H1 (cell line): ENCODE results near the gene HBM. TPM values are rescaled to one million over a fixed set of nuclear protein-coding genes. Genes with fewer than 3 reads are reported as not detected.

Source experiments
- CTCF ChIA-PET: fragments of 300-600 bp; sonication (Branson Sonifier 250); formaldehyde crosslinking; loops from one replicate; lab custom pipeline; 2021; ENCODE audit not compliant: partially characterized antibody; lab: Charles Lee
- POLR2A ChIA-PET: fragments of 300-600 bp; sonication (Branson Sonifier 250); formaldehyde crosslinking; loops from one replicate; lab custom pipeline; 2021; ENCODE audit warnings: inconsistent platforms; ENCODE audit not compliant: partially characterized antibody; lab: Charles Lee
- DNase-seq, 2 experiments: peaks; one replicate each; pipeline versions ENCODE4 v3.0.0 to v3.0.0-alpha.2; 2010 to 2022; ENCODE audit warnings: low spot score in 2 of 2, low read depth in 1 of 2, mixed read lengths in 1 of 2
- FAIRE-seq: peaks from 2 replicates; lab custom pipeline; 2011; peaks lifted over from hg19 to GRCh38; lab: Jason Lieb, UNC
- H2AFZ ChIP-seq: 2 replicates; pipeline ENCODE4 v1.8.1; 2012; ENCODE audit warnings: low read length, inconsistent platforms
- H2AK5ac ChIP-seq: 2 replicates; pipeline ENCODE4 v1.6.1; 2013; ENCODE audit warnings: low read depth, low read length
- H2BK120ac ChIP-seq: replicated peaks from 2 replicates; pipeline ENCODE3; 2013; ENCODE audit warnings: low read depth, low read length, inconsistent platforms
- H2BK12ac ChIP-seq: 2 replicates; pipeline ENCODE4 v1.6.1; 2013; ENCODE audit warnings: low read depth, low read length
- H2BK15ac ChIP-seq: 2 replicates; pipeline ENCODE4 v1.6.1; 2013; ENCODE audit warnings: low read length
- H2BK20ac ChIP-seq: 2 replicates; pipeline ENCODE4 v1.6.1; 2013; ENCODE audit warnings: low read length
- H2BK5ac ChIP-seq: 2 replicates; pipeline ENCODE4 v1.6.1; 2013; ENCODE audit warnings: low read depth, low read length
- H3K14ac ChIP-seq: 2 replicates; pipeline ENCODE4 v1.6.1; 2013; ENCODE audit warnings: inconsistent platforms; ENCODE audit not compliant: insufficient read length
- H3K18ac ChIP-seq: 2 replicates; pipeline ENCODE4 v1.6.1; 2013; ENCODE audit warnings: low read length; ENCODE audit errors: extremely low read depth
- H3K23ac ChIP-seq: 2 replicates; pipeline ENCODE4 v1.6.1; 2013; ENCODE audit warnings: inconsistent platforms; ENCODE audit not compliant: insufficient read length
- H3K23me2 ChIP-seq: 2 replicates; pipeline ENCODE4 v1.6.1; 2013; ENCODE audit warnings: low read depth, low read length
- H3K27ac ChIP-seq: 2 replicates; pipeline ENCODE4 v1.6.1; 2011; ENCODE audit warnings: low read depth, low read length, inconsistent platforms
- H3K27me3 ChIP-seq, 4 experiments: replicated peaks in 1 of 4; 1 replicate in 1 of 4; 2 replicates in 3 of 4; pipeline versions ENCODE4 v1.6.1 to v1.8.1; 2011 to 2013; ENCODE audit warnings: low read length in 3 of 4, mild to moderate bottlenecking in 3 of 4, inconsistent platforms in 2 of 4, mixed read lengths in 2 of 4, moderate library complexity in 1 of 4; ENCODE audit not compliant: control insufficient read depth in 3 of 4, insufficient read depth in 3 of 4; ENCODE audit errors: extremely low read depth in 1 of 4
- H3K36me3 ChIP-seq, 4 experiments: 2 replicates each; pipeline versions ENCODE4 v1.6.1 to v1.8.1; 2011 to 2013; ENCODE audit warnings: mild to moderate bottlenecking in 4 of 4, low read length in 3 of 4, moderate library complexity in 2 of 4, control low read depth in 1 of 4, inconsistent platforms in 1 of 4; ENCODE audit not compliant: insufficient read depth in 4 of 4, control insufficient read depth in 2 of 4
- H3K4ac ChIP-seq: replicated peaks from 2 replicates; pipeline ENCODE3; 2013; ENCODE audit warnings: low read length, low read depth, mixed read lengths, inconsistent platforms; ENCODE audit not compliant: insufficient read length
- H3K4me1 ChIP-seq, 4 experiments: replicated peaks in 1 of 4; 1 replicate in 1 of 4; 2 replicates in 3 of 4; pipeline versions ENCODE4 v1.6.1 to v1.8.1; 2011 to 2013; ENCODE audit warnings: low read length in 3 of 4, inconsistent platforms in 2 of 4, mixed read lengths in 1 of 4; ENCODE audit not compliant: insufficient read depth in 4 of 4, control insufficient read depth in 3 of 4
- H3K4me2 ChIP-seq, 2 experiments: 2 replicates each; pipeline versions ENCODE4 v1.6.1 to v1.8.1; 2011 to 2013; ENCODE audit warnings: low read depth in 2 of 2, low read length in 2 of 2, control low read depth in 1 of 2, inconsistent platforms in 1 of 2, mild to moderate bottlenecking in 1 of 2; ENCODE audit not compliant: insufficient read depth in 1 of 2
- H3K4me3 ChIP-seq, 4 experiments: fragments of 200-600, 300-600 bp in 1 of 4; sonication (generic), shearing (Covaris generic), sonication (Bioruptor Twin) in 1 of 4; 2 replicates each; pipeline versions ENCODE4 v1.5.1 to v1.8.1; 2011 to 2016; ENCODE audit warnings: low read length in 4 of 4, low read depth in 3 of 4, control low read depth in 2 of 4, inconsistent platforms in 2 of 4, mild to moderate bottlenecking in 2 of 4, mixed read lengths in 1 of 4, moderate library complexity in 1 of 4; ENCODE audit not compliant: insufficient read depth in 2 of 4; ENCODE audit errors: extremely low read depth in 1 of 4
- H3K56ac ChIP-seq: replicated peaks from 2 replicates; pipeline ENCODE3; 2013; ENCODE audit warnings: low read depth, mild to moderate bottlenecking, mixed read lengths, low read length, inconsistent platforms; ENCODE audit not compliant: insufficient read length
- H3K79me1 ChIP-seq: 2 replicates; pipeline ENCODE4 v1.6.1; 2013; ENCODE audit warnings: low read depth, low read length, control low read depth
- H3K79me2 ChIP-seq, 2 experiments: 2 replicates each; pipeline versions ENCODE4 v1.6.1 to v1.8.1; 2012 to 2013; ENCODE audit warnings: low read length in 2 of 2, mild to moderate bottlenecking in 2 of 2, inconsistent platforms in 1 of 2; ENCODE audit not compliant: insufficient read depth in 2 of 2, control insufficient read depth in 1 of 2
- H3K9ac ChIP-seq, 4 experiments: replicated peaks in 1 of 4; 1 replicate in 1 of 4; 2 replicates in 3 of 4; pipeline versions ENCODE4 v1.6.1 to v1.8.1; 2011 to 2013; ENCODE audit warnings: low read depth in 3 of 4, low read length in 3 of 4, control low read depth in 2 of 4, mild to moderate bottlenecking in 2 of 4, moderate library complexity in 2 of 4, inconsistent platforms in 1 of 4; ENCODE audit errors: extremely low read depth in 1 of 4
- H3K9me3 ChIP-seq, 2 experiments: 2 replicates each; pipeline versions ENCODE4 v1.6.1 to v1.8.1; 2012 to 2013; ENCODE audit warnings: mild to moderate bottlenecking in 2 of 2, moderate library complexity in 2 of 2, control low read depth in 1 of 2, inconsistent platforms in 1 of 2, low read depth in 1 of 2, low read length in 1 of 2, mixed read lengths in 1 of 2; ENCODE audit not compliant: insufficient read depth in 2 of 2
- H4K20me1 ChIP-seq, 2 experiments: replicated peaks in 1 of 2; 2 replicates each; pipeline versions ENCODE3 to v1.8.1; 2011 to 2013; ENCODE audit warnings: inconsistent platforms in 2 of 2, low read length in 2 of 2, mild to moderate bottlenecking in 1 of 2; ENCODE audit not compliant: insufficient read depth in 2 of 2, control insufficient read depth in 1 of 2
- H4K5ac ChIP-seq: 2 replicates; pipeline ENCODE4 v1.6.1; 2013; ENCODE audit warnings: low read length, low read depth, mixed read lengths, inconsistent platforms; ENCODE audit not compliant: insufficient read length
- H4K8ac ChIP-seq: 2 replicates; pipeline ENCODE4 v1.8.0; 2013; ENCODE audit warnings: mild to moderate bottlenecking, moderate library complexity, low read length, inconsistent platforms; ENCODE audit not compliant: insufficient read depth; ENCODE audit errors: extremely low read depth
- H4K91ac ChIP-seq: replicated peaks from 2 replicates; pipeline ENCODE3; 2013; ENCODE audit warnings: low read length, mixed read lengths, inconsistent platforms; ENCODE audit not compliant: insufficient read length
- CREB1 ChIP-seq: IDR thresholded peaks from 2 replicates; pipeline ENCODE4 v1.6.1; 2012; ENCODE audit warnings: inconsistent platforms
- WGBS, 2 experiments: shearing (Covaris generic) in 1 of 2; methylation state at CpG; one replicate each; pipeline versions ENCODE4 v1.1.6 to v1.1.7; 2013 to 2015; ENCODE audit warnings: low lambda C conversion rate in 2 of 2, mixed read lengths in 2 of 2, inconsistent platforms in 1 of 2, low coverage in 1 of 2, missing lambda C conversion rate in 1 of 2; ENCODE audit not compliant: insufficient replicate concordance in 2 of 2, insufficient coverage in 1 of 2, insufficient read length in 1 of 2; ENCODE audit errors: extremely low coverage in 1 of 2, missing lambda C conversion rate in 1 of 2; 5-methylcytosine and 5-hydroxymethylcytosine counted together
- polyA plus RNA-seq, 7 experiments: library from polyadenylated mRNA; depleted of rRNA in 3 of 7; stranded (reverse) in 5 of 7; unstranded in 2 of 7; fragments of >200 nt in 5 of 7; fragments of 200-250 nt in 2 of 7; gene quantifications; 1 replicate in 5 of 7; 2 replicates in 1 of 7; 4 replicates in 1 of 7; pipeline versions ENCODE4 v1.2.1 to v1.2.3, GENCODE V29; 2011 to 2013; ENCODE audit warnings: missing spikeins in 2 of 7, mixed read lengths in 2 of 7
- total RNA-seq: library from RNA; stranded (reverse); fragmentation: NEBNext Ultra II Directional; extraction: Animal tissue kit (Norgen Biotek cat#: 25700); gene quantifications from 2 replicates; pipeline ENCODE4 v1.2.1, GENCODE V29; 2021

The HBM gene
- total and polyA plus RNA-seq, 2 of the 8 experiments (the other 6 are each of a cell fraction or from before 2014, with no cell fraction given), result 0.88 TPM; not detected in 1

DNA sequence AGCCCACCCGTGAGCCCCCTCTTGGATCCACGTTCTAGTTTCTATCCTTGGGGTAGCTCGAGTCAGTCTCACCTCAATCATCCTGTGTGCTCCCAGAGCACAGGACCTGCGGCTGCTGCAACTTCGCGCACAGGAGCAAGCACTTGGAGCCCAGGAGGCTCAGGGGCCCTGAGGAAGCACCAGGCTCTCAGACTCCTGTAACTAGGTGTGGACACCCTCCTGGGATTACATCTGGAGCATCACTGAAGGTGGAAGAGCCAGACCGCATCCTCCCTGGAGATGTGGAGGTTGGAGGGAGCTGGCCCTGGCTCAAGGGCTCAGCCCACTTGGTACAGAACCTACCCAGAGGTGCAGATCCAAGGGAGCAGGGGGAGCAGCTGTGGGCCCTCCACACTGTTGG lies 17.2 kb downstream of the HBM start:
- Histone ChIP-seq H3K14ac (no peak overlapping the region), H4K8ac (no peak overlapping the region), H3K36me3 (peaks cover 2 to 10% (median 9%) of the 10 kb centered on the region in 4 experiments; a peak in 6 of 8 replicates), H3K23me2 (peaks cover 9% of the 10 kb centered on the region; the same call in 1 of the 2 replicates), H3K18ac (no peak overlapping the region), H4K5ac (no peak overlapping the region), H3K56ac (no peak overlapping the region), H3K9me3 (peaks cover 0 to 3% of the 10 kb centered on the region in 2 experiments; a peak in 1 of 4 replicates), H2BK120ac (no peak overlapping the region), H3K4me3 (no peak overlapping the region), H3K4me2 (no peak overlapping the region), H3K23ac (no peak overlapping the region), H2AK5ac (no peak overlapping the region), H3K4ac (no peak overlapping the region), H2BK15ac (no peak overlapping the region), H3K27me3 (peaks cover 21 to 32% (median 28%) of the 10 kb centered on the region in 4 experiments), H3K27ac (no peak overlapping the region), H2BK20ac (no peak overlapping the region), H2AFZ (no peak overlapping the region), H3K79me1 (no peaks in the 10 kb centered on the region; the same call in 1 of the 2 replicates), H4K20me1 (peaks cover 8 to 10% of the 10 kb centered on the region in 2 experiments), H4K91ac (no peak overlapping the region), H3K4me1 (peaks cover 0 to 5% (median 3%) of the 10 kb centered on the region in 4 experiments; a peak in 4 of 7 replicates), H2BK5ac (no peak overlapping the region), H2BK12ac (no peak overlapping the region), H3K79me2 (no peaks in the 10 kb centered on the region), H3K9ac (no peak overlapping the region)
- TF ChIP-seq CREB1, result no peak
- CTCF ChIA-PET, result interaction anchor here (1.2 to 4.1 kb wide), 4 partner anchors 9 to 77 kb away, joined by 3 to 41 read pairs (median 4); no protein-coding TSS in a partner anchor
- POLR2A ChIA-PET, result interaction anchor here (0.5 to 1.0 kb wide), 4 partner anchors 11 to 46 kb away, joined by 3 read pairs; no protein-coding TSS in a partner anchor
- DNase-seq (no peak), FAIRE-seq (no peak)
- WGBS, 2 experiments, result 82% methylated on average over 1 of the region's 7 CpGs; no CpG with 5 or more reads in 1 of the 2 experiments
